Endometrial microvascular endothelial cells (primary cell): ENCODE results near the gene UBB. TPM values are rescaled to one million over a fixed set of nuclear protein-coding genes. Genes with fewer than 3 reads are reported as not detected.

Source experiments
- total RNA-seq: library from RNA; depleted of rRNA; stranded (reverse); fragments of >200 nt; gene quantifications from one replicate; pipeline ENCODE4 v1.2.3, GENCODE V29; 2015; ENCODE audit errors: inconsistent ontology term

Gene UBB
- total RNA-seq, 1 donor from 2014 or later: 1,239 TPM

Other genes starting within 250 kb of the UBB start
- gene NCOR1, start 165.6 kb upstream of the UBB start, total RNA-seq: 56.9 TPM
- gene PIGL, start 163.9 kb upstream of the UBB start, total RNA-seq: 44.9 TPM
- 38.7 TPM for gene CENPV, start 27.6 kb upstream of the UBB start, total RNA-seq
- 182 TPM for gene TRPV2, start 34.5 kb downstream of the UBB start, total RNA-seq
- 0.19 TPM for gene LRRC75A, start 111.1 kb downstream of the UBB start, total RNA-seq
- gene ZNF287, start 188.1 kb downstream of the UBB start, total RNA-seq: 4.6 TPM